Hepatocyte (in vitro differentiated cells): Measurements from ENCODE around the gene ARHGAP28.

Experiments used
- CTCF ChIP-seq: fragments of 200-600 bp; sonication (generic); IDR thresholded peaks from 2 replicates; pipeline ENCODE4 v1.5.1; 2016; ENCODE audit warnings: antibody characterized with exemption, mild to moderate bottlenecking; ENCODE audit not compliant: poor library complexity
- EZH2 ChIP-seq: fragments of 200-600 bp; sonication (generic); IDR thresholded peaks from 2 replicates; pipeline ENCODE4 v1.6.1; 2016; ENCODE audit warnings: antibody characterized with exemption, mild to moderate bottlenecking, borderline replicate concordance

- TF ChIP-seq CTCF (no peak), EZH2 (no peak)
These were observed 15.4 kb downstream of the ARHGAP28 start for GRCh38 chr18:6744816-6745455.
